Parathyroid adenoma (tissue), 2 donors: ENCODE data around the gene ANKH.
A peak's percentile ranks its signal among the peaks of the same experiment; 100 is the strongest.
"Not testable (repeated sequence)": the region's sequence is repeated elsewhere in the genome, so short reads cannot be mapped to it uniquely, and the experiment has no call there.

Experiments used
- H2AFZ ChIP-seq: fragments of 300-600 bp; sonication (generic); one replicate; pipeline ENCODE4 v1.7.0; 2017; ENCODE audit warnings: antibody characterized with exemption, mild to moderate bottlenecking
- H3K27ac ChIP-seq: fragments of 300-600 bp; sonication (generic); one replicate; pipeline ENCODE4 v1.7.0; 2017
- H3K27me3 ChIP-seq: fragments of 300-600 bp; sonication (generic); one replicate; pipeline ENCODE4 v1.7.0; 2017; ENCODE audit warnings: low read length; ENCODE audit not compliant: control insufficient read depth, insufficient read depth
- H3K36me3 ChIP-seq: fragments of 300-600 bp; sonication (generic); one replicate; pipeline ENCODE4 v1.7.0; 2017; ENCODE audit warnings: low read length; ENCODE audit not compliant: control insufficient read depth, insufficient read depth
- H3K4me1 ChIP-seq: fragments of 300-600 bp; sonication (generic); one replicate; pipeline ENCODE4 v1.7.0; 2017; ENCODE audit warnings: control low read depth
- H3K4me2 ChIP-seq: fragments of 300-600 bp; sonication (generic); one replicate; pipeline ENCODE4 v1.7.0; 2017; ENCODE audit warnings: low read length
- H3K4me3 ChIP-seq: fragments of 300-600 bp; sonication (generic); one replicate; pipeline ENCODE4 v1.7.0; 2017; ENCODE audit warnings: low read depth, low read length
- H3K79me2 ChIP-seq: fragments of 300-600 bp; sonication (generic); one replicate; pipeline ENCODE4 v1.7.0; 2017; ENCODE audit warnings: control low read depth
- H3K9ac ChIP-seq: fragments of 300-600 bp; sonication (generic); one replicate; pipeline ENCODE4 v1.7.0; 2017; ENCODE audit warnings: mild to moderate bottlenecking
- H3K9me3 ChIP-seq: fragments of 300-600 bp; sonication (generic); one replicate; pipeline ENCODE4 v1.7.0; 2017; ENCODE audit warnings: low read length; ENCODE audit not compliant: control insufficient read depth
- CTCF ChIP-seq: fragments of 300-600 bp; sonication (generic); IDR thresholded peaks from one replicate; pipeline ENCODE4 v1.7.0; 2017; ENCODE audit warnings: antibody characterized with exemption, mild to moderate bottlenecking
- donor health status: primary hyperparathyroidism.

The ANKH gene

DNA sequence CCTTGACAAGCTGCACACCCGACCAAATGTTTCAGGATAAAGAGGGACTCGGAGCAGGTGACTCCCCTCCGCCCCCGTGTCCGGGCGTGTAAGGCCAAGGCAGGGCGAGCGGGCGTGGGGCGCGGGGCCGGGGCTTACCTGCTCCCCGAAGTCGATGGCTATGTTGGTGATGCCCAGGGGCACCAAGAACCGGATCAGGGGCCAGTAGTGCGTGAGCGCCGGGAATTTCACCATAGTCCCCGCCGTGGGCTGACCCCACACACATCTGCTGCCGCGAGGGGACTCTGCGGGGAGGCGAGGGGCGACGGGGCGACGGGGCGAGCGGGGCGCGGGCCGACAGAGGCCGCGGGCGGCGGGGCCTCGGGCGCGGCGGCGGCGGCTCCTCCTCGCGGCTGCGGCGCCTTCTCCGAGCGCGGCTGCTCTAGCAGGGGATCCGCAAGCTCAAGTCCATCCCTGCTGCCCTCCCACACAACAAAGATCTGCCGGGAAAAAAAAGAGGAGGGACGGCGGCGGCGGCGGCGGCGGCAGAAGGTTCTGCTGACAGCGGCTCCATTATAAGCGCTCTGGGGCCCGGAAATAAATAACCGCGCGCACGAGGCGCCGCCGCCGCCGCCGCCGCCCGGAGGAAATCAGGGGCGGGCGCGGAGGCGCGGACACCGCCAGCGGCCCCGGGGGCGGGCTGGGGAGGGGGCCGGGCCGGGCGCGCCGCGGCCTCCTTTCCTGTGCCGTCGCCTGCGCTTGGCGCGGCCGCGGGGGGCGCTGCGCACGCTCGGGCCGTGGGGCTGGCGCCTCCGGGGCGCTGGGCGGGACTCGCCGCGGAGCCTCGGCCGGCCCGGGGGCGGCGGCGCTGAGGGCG is at the start of gene ANKH:
Gene ANKH, minus strand, starts transcription at position 565 of the 856 bp plus-strand sequence. Its CDS starts 331 bp downstream, at position 234.
- peak within 1 kb of the TSS; percentile 79 for H2AFZ ChIP-seq
- H3K9me3 ChIP-seq, result no peaks in the 10 kb centered on the region
- H3K27me3 ChIP-seq, result no peaks in the 10 kb centered on the region
- no peak for TF ChIP-seq CTCF
- peaks cover 19% of the 10 kb centered on the region for H3K79me2 ChIP-seq
- peak within 1 kb of the TSS; percentile 69 for H3K4me3 ChIP-seq
- peak within 1 kb of the TSS; percentile 79 for H3K4me2 ChIP-seq
- peak within 1 kb of the TSS; percentile 56 for H3K9ac ChIP-seq
- H3K27ac ChIP-seq, result peak within 1 kb of the TSS; percentile 33
- no peaks in the 10 kb centered on the region for H3K4me1 ChIP-seq
- no peaks in the 10 kb centered on the region for H3K36me3 ChIP-seq

DNA sequence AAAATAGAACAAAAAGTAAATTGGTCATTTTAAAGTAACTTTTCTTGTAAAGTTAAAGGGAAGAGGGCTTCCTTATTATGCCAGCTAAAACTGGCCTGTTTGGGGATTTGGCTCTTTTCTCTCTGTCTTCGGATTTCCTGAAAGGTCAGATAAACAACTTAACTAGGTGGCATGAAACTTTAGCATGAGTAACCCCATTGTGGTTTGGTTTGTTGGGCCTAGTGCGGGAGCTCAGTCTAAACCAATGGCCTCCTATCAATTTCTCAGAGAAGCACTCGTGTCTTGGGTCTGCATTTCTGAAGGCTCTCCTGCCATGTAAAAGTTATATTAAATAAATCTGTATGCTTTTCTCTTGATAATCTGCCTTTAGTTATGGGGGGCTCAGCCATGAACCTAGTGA is 48.5 kb upstream of the ANKH start:
- no peaks in the 10 kb centered on the region for H3K27me3 ChIP-seq
- H3K9ac ChIP-seq, result no peak overlapping the region
- H2AFZ ChIP-seq, result no peak overlapping the region
- no peak overlapping the region for H3K4me2 ChIP-seq
- no peak overlapping the region for H3K4me3 ChIP-seq
- H3K9me3 ChIP-seq, result no peaks in the 10 kb centered on the region
- H3K36me3 ChIP-seq, result no peaks in the 10 kb centered on the region
- H3K79me2 ChIP-seq, result no peaks in the 10 kb centered on the region
- no peak overlapping the region for H3K27ac ChIP-seq
- TF ChIP-seq CTCF, result no peak
- no peaks in the 10 kb centered on the region for H3K4me1 ChIP-seq

- H3K27me3 ChIP-seq, H3K79me2 ChIP-seq, H3K9me3 ChIP-seq, H2AFZ ChIP-seq, H3K27ac ChIP-seq, H3K4me1 ChIP-seq, H3K9ac ChIP-seq, H3K36me3 ChIP-seq, H3K4me3 ChIP-seq, H3K4me2 ChIP-seq: not testable (repeated sequence)
Measured at GRCh38 chr5:14919106-14919505, 47.5 kb upstream of the ANKH start.

- Histone ChIP-seq H3K9ac (no peak overlapping the region), H3K27me3 (no peaks in the 10 kb centered on the region), H3K9me3 (no peaks in the 10 kb centered on the region), H3K79me2 (no peaks in the 10 kb centered on the region), H3K4me3 (no peak overlapping the region), H3K4me2 (no peak overlapping the region), H3K4me1 (no peaks in the 10 kb centered on the region), H3K36me3 (no peaks in the 10 kb centered on the region), H2AFZ (no peak overlapping the region), H3K27ac (no peak overlapping the region)
- TF ChIP-seq CTCF, result no peak
Measured at GRCh38 chr5:14917719-14918118, 46.1 kb upstream of the ANKH start.

DNA sequence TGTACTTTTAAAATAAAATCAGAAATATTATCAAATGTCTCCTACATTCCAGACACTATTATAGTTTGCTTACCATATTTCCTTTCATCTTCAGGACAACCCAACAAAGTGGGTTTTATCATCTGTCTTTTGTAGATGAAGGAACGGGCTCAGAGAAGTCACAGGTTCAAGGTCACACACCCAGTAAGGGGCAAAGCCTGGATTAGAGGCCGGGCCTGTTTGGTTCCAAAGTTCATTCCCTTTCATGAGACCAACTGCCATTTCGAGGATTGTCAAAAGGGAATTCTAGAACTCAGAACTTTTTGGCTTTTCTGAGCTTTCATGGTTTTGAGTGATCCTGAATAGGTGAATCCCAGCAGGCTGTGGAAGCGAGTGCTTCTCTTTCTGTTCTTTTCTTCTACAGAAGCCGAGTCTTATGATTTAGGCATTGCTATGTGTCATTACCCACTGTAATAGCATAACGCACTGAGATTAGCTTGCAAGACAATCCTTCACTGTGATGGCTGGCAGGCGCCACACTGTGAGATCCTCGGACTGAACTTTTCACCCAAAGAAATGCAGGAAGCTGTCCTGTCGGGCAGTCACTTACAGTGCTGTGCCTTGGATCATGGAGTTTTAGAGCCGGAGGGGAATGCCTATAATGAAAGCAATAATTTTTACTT is 43.8 kb upstream of the ANKH start:
- no peak overlapping the region for H3K27ac ChIP-seq
- H3K4me3 ChIP-seq, result no peak overlapping the region
- H2AFZ ChIP-seq, result no peak overlapping the region
- no peak for TF ChIP-seq CTCF
- H3K9me3 ChIP-seq, result no peaks in the 10 kb centered on the region
- no peaks in the 10 kb centered on the region for H3K36me3 ChIP-seq
- no peak overlapping the region for H3K9ac ChIP-seq
- H3K4me2 ChIP-seq, result no peak overlapping the region
- H3K79me2 ChIP-seq, result no peaks in the 10 kb centered on the region
- H3K27me3 ChIP-seq, result no peaks in the 10 kb centered on the region
- no peaks in the 10 kb centered on the region for H3K4me1 ChIP-seq
